ACHN (cell line): ENCODE results near the gene GDPD3.

ENCODE experiments used
- DNase-seq: peaks from one replicate; pipeline ENCODE4 v3.0.0-alpha.2; 2015
- in situ Hi-C: cut with HindIII; loops from 2 replicates; pipeline ENCODE4 v1.10.0; 2017; ENCODE audit warnings: low sequenced_read_pairs, low pct_ligation_motif_present, low pct_unique_long_range_greater_than_20kb

The GDPD3 gene

DNA sequence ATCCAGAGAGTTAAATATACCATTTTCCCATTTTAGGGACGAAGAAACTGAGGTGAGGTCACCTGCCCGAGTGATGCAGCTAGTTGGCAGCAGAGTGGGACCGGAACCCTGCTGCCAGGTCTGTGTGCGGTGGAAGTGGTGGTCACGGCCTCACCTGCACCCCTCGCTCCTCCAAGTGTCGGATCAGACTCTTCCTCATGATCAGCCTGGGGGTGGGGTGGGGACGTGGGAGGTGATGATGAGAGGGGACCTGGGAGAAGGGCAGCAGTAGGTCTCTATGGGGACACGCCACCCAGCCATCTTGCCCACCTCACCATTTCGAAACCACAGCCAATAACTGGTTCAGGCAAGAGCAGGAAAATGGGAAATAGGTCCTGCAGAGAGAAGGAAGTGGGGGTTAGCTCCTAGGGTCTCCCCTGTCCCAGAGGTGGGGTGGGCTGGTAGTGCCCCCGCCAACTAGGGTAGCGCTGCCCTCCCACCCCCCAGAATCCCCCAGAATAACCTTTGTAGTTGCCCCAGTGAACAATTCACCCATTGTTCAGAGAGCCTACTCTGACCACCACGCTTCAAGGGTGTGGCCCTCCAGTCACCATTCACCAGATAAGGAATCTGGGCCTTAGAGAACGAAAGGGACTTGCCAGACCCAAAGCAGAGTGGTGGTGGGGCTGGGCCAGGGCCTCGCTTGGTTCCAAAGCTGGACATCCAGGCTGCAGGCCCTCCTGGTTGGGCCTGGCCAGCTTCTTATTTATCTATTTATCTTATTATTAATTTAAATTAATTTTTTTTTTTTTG, 5.1 kb downstream of the GDPD3 start:
- DNase-seq: no peak
- in situ Hi-C loops: no loop called here

DNA sequence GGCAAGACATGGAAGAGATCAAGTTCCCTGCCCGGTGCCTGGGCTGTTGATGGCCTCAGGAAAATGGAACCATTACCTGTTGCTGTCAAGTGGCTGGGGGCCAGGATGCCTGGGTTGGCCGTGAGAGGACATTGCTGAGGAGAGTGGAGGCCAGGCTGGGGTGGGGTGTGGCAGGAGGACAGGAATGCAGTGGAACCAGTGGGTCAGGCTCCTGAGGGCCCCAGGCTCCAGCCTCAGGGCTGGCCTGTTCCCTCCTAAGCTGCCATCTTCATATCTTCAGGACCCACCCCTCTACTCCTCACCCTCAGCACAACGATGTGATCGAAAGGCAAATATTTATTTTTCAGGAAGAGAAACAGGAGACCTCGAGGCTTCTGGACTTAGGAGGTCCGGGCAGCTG, 8.8 kb downstream of the GDPD3 start:
- DNase-seq: no peak
- in situ Hi-C loops: no loop called here

DNA sequence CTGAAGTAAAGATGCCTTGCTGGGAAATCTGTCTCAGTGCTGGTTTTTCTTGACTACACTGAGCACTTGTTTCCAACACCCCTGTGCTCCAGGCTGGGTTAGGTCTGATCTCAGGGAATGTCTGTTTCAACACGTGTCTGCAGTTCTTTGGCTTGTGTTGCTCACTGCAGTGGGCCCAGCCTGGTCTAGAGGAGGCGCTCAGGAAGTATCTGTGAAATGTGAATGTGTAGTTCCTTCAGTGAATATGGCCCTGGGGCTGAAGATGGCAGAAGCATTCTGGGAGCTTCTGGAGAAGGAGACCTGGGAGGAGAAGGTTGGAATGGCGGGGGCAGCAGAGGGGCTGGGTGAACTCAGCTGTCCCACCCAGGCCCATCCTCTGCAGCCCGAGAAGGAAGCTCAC, 9.2 kb downstream of the GDPD3 start:
- in situ Hi-C loops: no loop called here
- DNase-seq: no peak

DNA sequence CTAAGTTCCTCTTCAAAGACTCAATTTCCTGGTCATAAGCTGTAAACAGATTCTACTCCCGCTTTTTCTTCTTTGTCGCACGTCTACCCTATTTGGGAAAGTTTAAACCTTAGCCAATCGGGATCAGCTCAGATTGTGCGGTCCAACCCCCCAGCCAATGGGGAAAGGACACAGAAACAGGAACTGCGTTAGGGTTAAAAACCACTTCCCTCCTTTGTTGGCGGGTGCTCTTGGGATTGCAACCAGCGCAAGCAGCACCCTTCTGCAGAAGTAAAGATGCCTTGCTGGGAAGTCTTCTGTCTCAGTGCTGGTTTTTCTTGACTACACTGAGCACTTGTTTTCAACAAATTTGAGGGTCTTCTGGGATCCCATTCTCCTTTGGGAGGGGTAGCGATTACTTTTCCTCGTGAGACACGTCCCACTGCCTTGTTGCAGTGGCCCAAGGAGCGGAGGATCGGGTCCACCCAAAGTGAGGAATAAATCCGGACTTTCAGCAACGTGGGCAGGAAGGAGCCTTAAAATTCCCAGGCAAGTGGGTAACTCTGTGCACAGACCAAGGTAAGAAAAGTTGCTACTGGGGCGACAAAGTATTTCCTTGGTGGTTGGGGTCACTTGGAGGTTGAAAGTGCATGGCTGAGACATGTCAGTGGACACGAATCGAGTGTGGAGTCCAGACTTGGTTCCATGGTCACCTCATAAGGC, 16.3 kb downstream of the GDPD3 start:
- no peak for DNase-seq
- in situ Hi-C loops: no loop called here

DNA sequence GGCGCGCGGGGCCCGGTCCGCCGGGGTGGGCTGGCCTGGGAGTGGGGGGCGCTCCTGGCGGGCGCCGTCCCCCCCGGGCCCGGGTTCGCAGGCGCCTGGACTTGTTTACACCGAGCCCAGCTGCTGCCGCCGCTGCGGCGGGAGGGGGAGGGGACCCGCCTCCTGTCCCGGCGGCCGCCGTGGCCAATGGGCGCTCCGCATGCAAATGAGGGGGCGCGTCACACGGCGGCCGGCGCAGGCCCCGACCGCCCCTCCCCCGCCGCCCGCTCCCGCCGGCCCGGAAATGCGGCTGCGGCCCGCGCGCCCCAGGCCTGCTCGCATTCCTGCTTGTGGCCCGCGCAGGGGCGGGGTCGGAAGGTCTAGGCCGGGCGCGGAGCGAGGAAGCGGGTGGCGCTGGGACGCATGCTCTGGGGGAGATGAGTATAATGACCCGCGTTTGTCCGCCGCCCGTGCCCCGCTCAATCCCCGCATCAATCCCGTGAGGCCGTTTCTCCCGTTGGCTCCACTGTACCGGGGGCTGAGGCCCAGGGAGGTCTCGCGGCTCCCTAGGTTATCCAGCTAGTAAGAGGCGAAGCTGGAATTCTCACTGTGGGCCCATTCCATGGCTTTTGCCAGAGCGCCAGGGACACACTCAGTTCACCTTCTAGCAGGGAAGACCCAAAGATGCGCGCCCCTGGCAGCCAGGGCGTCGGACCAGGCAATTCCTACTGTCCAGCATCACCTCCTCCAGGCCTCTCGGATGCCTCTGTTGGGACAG, 17.1 kb downstream of the GDPD3 start, which contains the start of gene YPEL3:
YPEL3 (minus strand) TSS at position 109 of the 757 bp plus-strand sequence. CDS start 731 bp downstream, outside the sequence.
- peak; percentile 92 for DNase-seq
- in situ Hi-C loops: no loop called here

DNA sequence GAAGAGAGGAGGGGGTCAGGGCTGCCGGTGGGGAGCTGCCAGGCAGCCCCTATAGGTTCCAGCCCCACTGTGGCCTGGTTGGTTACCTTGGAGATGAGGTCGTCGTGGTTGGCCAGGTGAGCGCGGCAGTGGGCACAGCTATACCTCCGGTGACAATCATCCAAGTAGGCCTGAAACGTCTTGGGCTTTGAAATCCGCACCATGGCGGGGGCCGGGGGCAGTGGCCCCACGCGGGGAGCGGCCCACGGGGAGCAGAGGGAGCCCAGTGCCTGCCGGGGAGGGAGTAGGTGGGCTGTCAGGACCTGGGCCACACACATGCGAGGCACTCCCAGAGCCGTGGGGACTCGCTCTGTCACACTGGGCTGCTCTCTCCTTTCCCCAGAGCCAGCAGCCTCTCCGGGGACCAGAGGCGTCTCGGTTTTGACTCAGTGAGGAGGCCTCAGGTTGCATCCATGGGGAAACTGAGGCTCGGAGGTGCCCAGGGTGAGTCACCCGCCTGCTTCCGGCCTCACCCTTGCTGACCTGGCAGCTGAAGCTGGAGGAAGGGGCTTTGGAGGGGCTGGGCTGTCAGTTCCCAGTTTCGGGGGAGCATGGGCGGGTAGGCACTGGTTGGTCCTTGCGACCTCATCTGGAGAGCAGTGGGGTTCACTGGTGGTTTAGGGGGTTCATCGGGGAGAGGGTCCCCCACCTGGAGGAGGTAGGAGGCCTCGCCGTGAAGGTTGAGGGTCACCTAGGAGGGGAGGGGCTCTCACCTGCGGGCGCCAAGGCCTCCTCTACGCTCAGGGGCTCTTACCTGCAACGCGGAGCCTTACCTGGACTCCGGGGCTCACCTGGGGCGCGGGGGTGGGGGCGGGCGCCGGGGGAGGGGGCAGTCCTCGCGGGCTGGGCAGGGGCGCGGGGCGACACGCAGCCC, 17.9 kb downstream of the GDPD3 start:
- no peak for DNase-seq
- in situ Hi-C loops: no loop called here

DNA sequence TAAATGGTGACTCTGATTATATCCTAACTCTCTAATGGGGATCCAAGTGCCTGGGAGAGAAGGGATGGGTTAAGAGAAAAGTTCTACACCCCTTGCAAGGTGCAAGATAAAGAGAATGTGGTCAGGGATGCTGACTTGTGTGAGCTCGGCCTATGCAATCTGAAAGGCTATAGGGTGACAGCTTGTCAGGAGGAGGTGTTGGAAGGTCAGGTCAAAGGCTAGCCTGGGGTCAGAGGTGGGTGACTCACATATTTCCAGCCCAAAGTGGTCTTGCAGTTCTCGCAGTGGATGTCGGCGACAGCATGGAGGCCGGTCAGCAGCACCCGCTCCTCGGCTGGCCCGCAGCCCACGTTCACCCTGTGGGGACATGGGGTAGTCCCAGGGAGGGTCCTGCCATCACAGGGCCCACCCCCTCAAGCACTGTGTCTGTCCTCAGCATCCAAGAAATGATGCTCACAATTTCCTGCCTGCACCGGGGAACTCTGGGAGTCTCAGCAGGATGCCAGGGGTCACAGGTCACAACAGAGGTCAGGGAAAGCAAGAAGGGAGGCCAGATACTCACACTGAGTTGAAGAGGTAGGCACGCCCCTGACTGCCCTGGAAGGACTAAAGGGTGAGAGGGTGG, 18.7 kb downstream of the GDPD3 start:
- DNase-seq: no peak
- in situ Hi-C loops: no loop called here

DNA sequence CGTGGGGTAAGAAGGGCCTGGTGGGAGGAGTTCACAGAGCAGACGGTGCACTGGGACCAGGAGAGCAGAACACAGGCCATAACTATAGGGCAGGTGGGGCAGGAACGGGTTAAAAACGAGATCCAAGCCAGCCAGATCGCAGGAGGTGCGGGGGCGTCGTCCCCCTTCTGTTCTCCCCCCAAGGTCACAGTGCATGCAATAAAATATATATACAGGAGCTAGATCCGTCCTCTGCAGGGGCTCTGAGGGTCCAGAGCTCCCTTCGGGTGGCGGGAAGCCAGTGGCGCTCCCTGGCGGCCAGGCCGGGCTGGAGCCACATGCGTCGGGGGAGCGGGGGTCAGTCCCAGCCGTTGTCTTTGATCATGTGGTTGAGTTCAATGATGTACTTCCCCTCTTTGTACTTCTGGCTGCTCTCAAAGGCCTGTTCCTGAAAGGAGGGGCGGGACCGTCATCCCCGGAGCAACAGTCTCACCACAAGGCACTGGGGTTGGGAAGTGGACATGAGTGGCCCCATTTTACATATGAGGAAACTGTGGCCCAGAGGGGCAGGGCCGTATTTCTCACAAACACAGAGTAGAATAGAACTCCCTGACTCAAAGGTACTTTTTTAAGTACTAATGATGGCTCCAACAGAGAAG, 20.8 kb downstream of the GDPD3 start:
- in situ Hi-C loops: no loop called here
- DNase-seq: peak; percentile 82

DNA sequence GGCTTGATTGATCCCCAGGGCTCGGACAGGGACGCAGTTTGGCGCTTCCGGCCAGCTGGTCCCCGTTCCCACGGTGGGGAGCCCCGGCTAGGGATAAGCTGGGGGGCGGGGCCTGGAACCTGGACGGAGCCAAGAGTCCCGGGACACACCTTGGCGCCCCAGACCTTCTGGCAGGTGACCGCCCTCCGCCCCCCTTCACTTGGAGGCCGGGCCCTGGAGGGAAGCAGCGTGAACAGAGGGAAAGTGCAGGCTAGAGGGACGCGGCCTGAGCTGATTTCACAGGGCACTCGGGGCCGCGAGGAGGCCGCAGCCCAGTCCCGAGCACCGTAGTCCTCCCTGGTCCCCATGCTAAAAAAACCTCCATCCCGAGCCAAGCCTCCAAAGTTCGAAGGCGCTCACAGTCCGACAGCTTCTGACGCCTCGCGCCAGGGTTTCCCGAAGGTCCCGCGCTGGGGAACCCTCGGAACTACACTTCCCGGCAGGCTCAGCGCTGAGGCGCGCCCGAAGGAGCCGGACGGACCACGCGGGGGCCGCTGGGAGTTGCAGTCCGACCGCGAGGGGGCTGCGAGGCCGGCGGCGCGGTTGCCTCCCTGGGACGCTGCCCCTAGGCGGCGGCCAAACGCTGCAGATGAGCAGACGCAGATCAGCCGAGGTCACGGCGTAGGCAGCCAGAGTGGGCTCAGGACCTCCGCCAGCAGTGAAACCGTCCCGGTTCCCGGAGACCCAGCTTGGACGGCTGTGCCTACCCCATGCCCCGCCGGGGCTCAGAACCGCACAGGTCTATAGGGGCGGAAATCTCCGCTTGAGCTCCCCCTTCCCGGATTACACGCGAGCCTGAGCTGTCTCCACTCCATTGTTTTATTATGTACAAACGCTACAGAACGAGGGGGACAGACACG, 21.6 kb downstream of the GDPD3 start, which contains the start of gene TBX6:
TBX6 (minus strand) TSS at position 451 of the 899 bp plus-strand sequence. CDS start 731 bp downstream, outside the sequence.
- in situ Hi-C loops: no loop called here

DNA sequence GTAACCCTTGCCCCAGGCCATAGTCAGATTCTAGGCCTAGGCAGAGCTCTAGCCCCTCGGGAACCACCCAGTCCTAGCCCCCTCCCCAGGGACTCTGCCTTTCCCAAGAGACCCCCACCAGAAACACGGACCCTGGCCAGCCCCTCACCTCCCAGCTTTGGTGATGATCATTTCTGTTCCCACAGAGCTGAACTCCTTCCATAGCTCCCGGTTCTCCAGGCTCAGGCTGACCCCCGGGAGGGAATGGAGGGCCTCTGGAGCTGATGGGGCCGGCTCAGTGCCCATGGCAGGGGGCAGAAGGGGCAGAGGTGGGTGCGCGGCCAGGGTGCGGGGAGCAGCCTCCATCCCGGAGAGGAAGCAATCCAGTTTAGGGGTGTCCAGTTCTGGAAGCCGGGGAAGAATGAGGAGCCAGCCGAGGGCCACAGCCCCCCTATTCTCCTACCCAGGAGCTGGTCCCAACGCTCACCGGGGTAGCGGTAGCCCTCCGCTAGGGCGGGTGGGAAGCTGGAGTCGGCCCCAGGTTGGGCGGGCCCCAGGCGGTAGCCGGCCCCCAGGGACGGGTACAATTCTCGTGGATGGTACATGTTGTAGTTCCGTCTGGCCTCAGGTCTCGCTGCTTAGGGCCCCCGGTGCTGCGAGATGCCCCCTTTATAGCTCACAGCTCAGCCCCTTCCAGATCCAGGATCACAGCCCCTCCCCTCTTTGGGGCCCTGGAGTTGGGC, 22.6 kb downstream of the GDPD3 start:
- in situ Hi-C loops: no loop called here

More for the DNA sequence above, 21.6 kb downstream of the GDPD3 start, which contains the start of gene TBX6:
- DNase-seq: peak; percentile 95

DNA sequence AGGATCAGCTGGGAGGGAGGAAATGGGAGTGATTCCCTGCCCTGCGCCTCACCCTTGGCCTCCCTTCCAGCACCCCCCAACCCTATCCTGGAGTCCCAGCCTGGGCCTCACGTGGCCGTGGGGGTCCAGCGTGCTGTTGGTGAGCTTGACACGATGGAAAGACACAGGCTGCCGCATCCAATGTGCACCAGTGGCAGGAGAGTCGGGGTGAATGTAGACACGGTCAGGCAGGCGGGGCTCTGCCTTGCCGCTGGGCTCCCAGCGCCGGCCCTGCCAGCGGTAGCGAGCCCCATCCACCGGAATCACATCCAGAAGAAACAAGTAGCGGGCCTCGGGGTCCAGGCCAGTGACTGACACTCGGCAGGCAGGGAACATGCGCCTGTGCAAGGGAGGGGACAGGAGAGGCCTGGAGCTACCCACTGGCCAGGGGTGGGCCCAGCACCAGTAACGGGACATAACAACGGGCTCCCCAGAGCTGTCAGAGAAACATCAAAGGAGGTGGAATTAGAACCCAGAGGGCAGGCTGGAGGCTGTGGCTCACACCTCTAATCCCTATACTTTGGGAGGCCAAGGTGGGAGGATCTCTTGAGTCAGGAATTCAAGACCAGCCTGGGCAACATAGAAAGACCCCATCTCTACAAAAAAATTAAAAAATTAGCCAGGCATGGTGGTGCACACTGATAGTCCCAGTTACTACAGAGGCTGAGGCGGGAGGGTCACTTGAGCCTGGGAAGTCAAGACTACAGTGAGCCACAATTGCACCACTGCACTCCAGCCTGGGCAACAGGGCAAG, 24.3 kb downstream of the GDPD3 start:
- no peak for DNase-seq
- in situ Hi-C loops: no loop called here

More for the DNA sequence above, 22.6 kb downstream of the GDPD3 start:
- DNase-seq: no peak

DNA sequence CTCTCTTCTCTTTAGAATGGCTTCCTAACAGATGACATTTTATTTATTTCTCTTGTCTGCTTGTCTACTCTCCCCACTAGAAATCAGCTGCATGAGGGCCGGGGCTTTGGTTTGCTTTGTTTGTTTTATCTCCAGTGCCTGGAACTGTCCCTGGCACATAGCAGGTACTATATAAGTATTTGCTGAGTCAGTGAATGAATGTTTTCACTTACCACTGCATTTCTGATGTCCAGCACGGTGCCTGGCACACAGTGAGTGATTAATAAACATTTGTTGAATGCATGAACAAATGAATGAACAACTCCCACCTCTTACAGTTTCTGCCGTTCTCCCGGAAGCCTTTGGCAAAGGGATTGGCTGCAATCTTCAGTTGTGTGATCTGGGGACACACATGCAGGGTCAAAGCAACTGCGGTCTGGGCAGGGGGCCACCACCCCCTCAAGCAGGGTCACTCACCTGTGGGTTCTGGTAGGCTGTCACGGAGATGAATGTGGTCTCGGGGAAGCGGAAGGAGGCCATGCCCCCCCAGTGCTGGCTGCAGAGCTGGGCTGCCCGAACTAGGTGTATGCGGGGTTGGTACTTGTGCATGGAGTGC, 25.0 kb downstream of the GDPD3 start:
- in situ Hi-C loops: no loop called here

DNA sequence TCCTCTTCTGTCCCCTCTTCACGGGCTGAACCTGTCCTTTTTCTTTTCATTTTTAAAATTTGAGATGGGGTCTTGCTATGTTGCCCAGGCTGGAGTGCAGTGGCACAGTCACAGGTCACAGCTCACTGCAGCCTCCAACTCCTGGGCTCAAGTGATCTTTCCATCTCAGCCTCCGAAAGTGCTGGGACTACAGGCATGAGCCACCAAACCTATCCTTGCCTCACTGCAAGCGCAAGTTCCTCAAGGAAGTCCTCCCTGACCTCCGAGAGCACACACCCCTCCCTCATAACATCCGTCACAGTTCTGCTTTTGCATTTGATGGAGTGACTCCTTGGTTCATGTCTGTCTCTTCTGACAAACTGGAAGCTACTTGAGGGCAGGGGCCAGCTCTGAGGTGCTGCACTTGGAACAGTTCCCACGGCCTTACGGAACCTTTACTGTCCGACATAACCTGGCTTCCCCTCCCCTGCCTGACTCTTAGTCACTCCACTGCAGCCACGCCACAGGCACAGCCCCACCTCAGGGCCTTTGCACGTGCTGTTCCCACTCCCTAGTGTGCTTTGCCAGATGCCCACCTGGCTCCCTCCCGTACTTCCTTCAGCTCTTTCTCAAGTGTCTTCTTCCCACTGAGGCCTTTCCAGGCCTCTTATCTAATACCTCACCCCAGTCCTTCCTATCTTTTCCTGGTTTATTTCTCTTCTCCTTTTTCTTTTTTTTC, 26.0 kb downstream of the GDPD3 start:
- in situ Hi-C loops: no loop called here
- DNase-seq: no peak

More for the DNA sequence above, 25.0 kb downstream of the GDPD3 start:
- DNase-seq: no peak
